H9 (cell line): ENCODE data around the gene DCHS2. TPM values are rescaled to one million over a fixed set of nuclear protein-coding genes. Genes with fewer than 3 reads are reported as not detected.

ENCODE experiments used
- DNase-seq: peaks from one replicate; pipeline ENCODE4 v3.0.0-alpha.2; 2017
- H2AFZ ChIP-seq: one replicate; pipeline ENCODE4 v1.6.1; 2013; ENCODE audit warnings: mild to moderate bottlenecking, low read length, control low read depth, moderate library complexity
- H2AK5ac ChIP-seq: 2 replicates; pipeline ENCODE4 v1.6.1; 2013; ENCODE audit warnings: low read length, control low read depth, mixed read lengths; ENCODE audit not compliant: insufficient read length
- H2BK120ac ChIP-seq: one replicate; pipeline ENCODE4 v1.6.1; 2013; ENCODE audit warnings: low read depth, mild to moderate bottlenecking, low read length, control low read depth, inconsistent platforms; ENCODE audit not compliant: poor library complexity, severe bottlenecking
- H2BK12ac ChIP-seq: 2 replicates; pipeline ENCODE4 v1.6.1; 2013; ENCODE audit warnings: low read length, control low read depth, mixed read lengths, low read depth; ENCODE audit not compliant: insufficient read length
- H2BK15ac ChIP-seq: 2 replicates; pipeline ENCODE4 v1.6.1; 2013; ENCODE audit warnings: low read depth, low read length, control low read depth
- H2BK20ac ChIP-seq: one replicate; pipeline ENCODE4 v1.6.1; 2013; ENCODE audit warnings: low read depth, mild to moderate bottlenecking, low read length, control low read depth, inconsistent platforms; ENCODE audit not compliant: poor library complexity, severe bottlenecking
- H2BK5ac ChIP-seq: 2 replicates; pipeline ENCODE4 v1.6.1; 2013; ENCODE audit warnings: low read length, control low read depth, mixed read lengths; ENCODE audit not compliant: insufficient read length
- H3K14ac ChIP-seq: 2 replicates; pipeline ENCODE4 v1.6.1; 2013; ENCODE audit warnings: low read length, control low read depth; ENCODE audit not compliant: insufficient read depth
- H3K18ac ChIP-seq: 2 replicates; pipeline ENCODE4 v1.6.1; 2013; ENCODE audit warnings: low read depth, mild to moderate bottlenecking, mixed read lengths, low read length, control low read depth; ENCODE audit not compliant: insufficient read length
- H3K23ac ChIP-seq: 2 replicates; pipeline ENCODE4 v1.6.1; 2013; ENCODE audit warnings: low read length, control low read depth, mixed read lengths, low read depth; ENCODE audit not compliant: insufficient read length
- H3K23me2 ChIP-seq: 2 replicates; pipeline ENCODE4 v1.6.1; 2013; ENCODE audit warnings: low read depth, mild to moderate bottlenecking, mixed read lengths, low read length, control low read depth; ENCODE audit not compliant: insufficient read length, poor library complexity, severe bottlenecking
- H3K27ac ChIP-seq: 2 replicates; pipeline ENCODE4 v1.5.1; 2013; ENCODE audit warnings: low read length, control low read depth, mixed read lengths, low read depth; ENCODE audit not compliant: insufficient read length
- H3K27me3 ChIP-seq: 2 replicates; pipeline ENCODE4 v1.6.1; 2013; ENCODE audit warnings: low read length, control low read depth, inconsistent platforms; ENCODE audit not compliant: insufficient read depth
- H3K4ac ChIP-seq: 2 replicates; pipeline ENCODE4 v1.6.1; 2013; ENCODE audit warnings: low read depth, mild to moderate bottlenecking, control low read depth, inconsistent platforms, low read length, moderate library complexity
- H3K4me1 ChIP-seq: 2 replicates; pipeline ENCODE4 v1.6.1; 2013; ENCODE audit warnings: low read length, control low read depth, inconsistent platforms; ENCODE audit not compliant: insufficient read depth
- H3K4me2 ChIP-seq: 2 replicates; pipeline ENCODE4 v1.6.1; 2013; ENCODE audit warnings: low read length, control low read depth, mixed read lengths; ENCODE audit not compliant: insufficient read length, insufficient read depth
- H3K56ac ChIP-seq: 2 replicates; pipeline ENCODE4 v1.6.1; 2013; ENCODE audit warnings: low read depth, mild to moderate bottlenecking, mixed read lengths, low read length, control low read depth; ENCODE audit not compliant: insufficient read length
- H3K79me1 ChIP-seq: 2 replicates; pipeline ENCODE4 v1.6.1; 2013; ENCODE audit warnings: low read depth, mild to moderate bottlenecking, moderate library complexity, low read length, control low read depth, inconsistent platforms; ENCODE audit not compliant: insufficient read depth, poor library complexity, severe bottlenecking
- H3K79me2 ChIP-seq: 2 replicates; pipeline ENCODE4 v1.6.1; 2013; ENCODE audit warnings: low read length, control low read depth, inconsistent platforms; ENCODE audit not compliant: insufficient read depth
- H3K9ac ChIP-seq: 2 replicates; pipeline ENCODE4 v1.6.1; 2013; ENCODE audit warnings: low read length, control low read depth, mixed read lengths; ENCODE audit not compliant: insufficient read length; ENCODE audit errors: extremely low read depth
- H3K9me3 ChIP-seq: one replicate; pipeline ENCODE4 v1.6.1; 2013; ENCODE audit warnings: low read depth, low read length, inconsistent platforms; ENCODE audit not compliant: control insufficient read depth
- H3T11ph ChIP-seq: one replicate; pipeline ENCODE4 v1.6.1; 2013; ENCODE audit warnings: mild to moderate bottlenecking, low read length, control low read depth, inconsistent platforms
- H4K20me1 ChIP-seq: one replicate; pipeline ENCODE4 v1.6.1; 2013; ENCODE audit not compliant: control insufficient read depth, insufficient read length, insufficient read depth
- H4K5ac ChIP-seq: 2 replicates; pipeline ENCODE4 v1.6.1; 2013; ENCODE audit warnings: low read depth, mild to moderate bottlenecking, mixed read lengths, low read length, control low read depth; ENCODE audit not compliant: insufficient read length
- H4K8ac ChIP-seq: replicated peaks from 2 replicates; pipeline ENCODE4 v1.6.1; 2013; ENCODE audit warnings: low read length, control low read depth, mixed read lengths, low read depth; ENCODE audit not compliant: insufficient read length
- H4K91ac ChIP-seq: 2 replicates; pipeline ENCODE4 v1.6.1; 2013; ENCODE audit warnings: low read depth, mild to moderate bottlenecking, moderate library complexity, mixed read lengths, low read length, control low read depth; ENCODE audit not compliant: insufficient read length
- H3K27ac Mint-ChIP-seq, 3 experiments: 2 replicates in 2 of 3; 3 replicates in 1 of 3; pipeline ENCODE4 v1.8.0; 2020 to 2021; ENCODE audit warnings: mixed read lengths in 3 of 3, mild to moderate bottlenecking in 1 of 3, moderate library complexity in 1 of 3
- H3K27me3 Mint-ChIP-seq: 2 replicates; pipeline ENCODE4 v1.8.0; 2021; ENCODE audit warnings: low read depth, mild to moderate bottlenecking, moderate library complexity, mixed read lengths
- H3K36me3 Mint-ChIP-seq, 3 experiments: 2 replicates in 2 of 3; 3 replicates in 1 of 3; pipeline ENCODE4 v1.8.0; 2020 to 2021; ENCODE audit warnings: low read depth in 3 of 3, mixed read lengths in 3 of 3; ENCODE audit not compliant: insufficient read depth in 1 of 3
- H3K4me1 Mint-ChIP-seq, 2 experiments: 2 replicates each; pipeline ENCODE4 v1.8.0; 2020; ENCODE audit warnings: mixed read lengths in 2 of 2
- H3K4me3 Mint-ChIP-seq, 2 experiments: 2 replicates in 1 of 2; 3 replicates in 1 of 2; pipeline ENCODE4 v1.8.0; 2020 to 2021; ENCODE audit warnings: mild to moderate bottlenecking in 2 of 2, mixed read lengths in 2 of 2, moderate library complexity in 1 of 2
- H3K9me3 Mint-ChIP-seq, 2 experiments: 2 replicates in 1 of 2; 3 replicates in 1 of 2; pipeline ENCODE4 v1.8.0; 2020; ENCODE audit warnings: mild to moderate bottlenecking in 2 of 2, mixed read lengths in 2 of 2, moderate library complexity in 1 of 2
- WGBS: extraction: QIAGEN DNeasy Blood & Tissue Kit; methylation state at CpG from one replicate; pipeline ENCODE4 v1.1.7; 2013; ENCODE audit warnings: missing lambda C conversion rate, low lambda C conversion rate, mixed read lengths; ENCODE audit not compliant: insufficient read length; ENCODE audit errors: extremely low coverage; 5-methylcytosine and 5-hydroxymethylcytosine counted together
- total RNA-seq: library from RNA; stranded (reverse); gene quantifications from 2 replicates; pipeline ENCODE4 v1.2.1, GENCODE V29; 2021
- TF ChIP-seq, protein P1 (sequence below): fragments of 200-600 bp; sonication (generic); conservative IDR thresholded peaks from 3 replicates; pipeline ENCODE4 v1.8.0; 2021; ENCODE audit warnings: antibody characterized with exemption, mild to moderate bottlenecking

DCHS2 gene
- total RNA-seq, 1 experiment from 2014 or later = 0.57 TPM

DNA sequence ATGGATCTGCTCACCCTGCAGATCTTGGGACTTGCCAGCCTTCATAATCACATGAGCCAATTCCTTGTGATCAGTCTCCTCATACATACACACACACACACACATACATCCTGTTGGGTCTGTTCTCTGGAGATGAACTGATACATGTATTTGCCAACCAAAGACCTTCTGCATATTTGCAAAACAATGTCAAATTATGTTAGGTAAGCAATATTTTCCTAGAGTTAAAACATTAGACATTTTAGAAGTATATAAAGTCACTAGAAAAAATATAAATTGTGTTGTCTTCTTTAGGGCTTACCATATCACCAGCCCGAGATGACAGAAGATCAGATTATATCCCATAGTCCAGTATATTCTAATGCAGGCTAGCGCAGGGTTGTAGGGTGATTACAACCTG, 156.0 kb downstream of the DCHS2 start:
- no peaks in the 10 kb centered on the region for H3K9me3 ChIP-seq
- no peak overlapping the region for H2AK5ac ChIP-seq
- TF ChIP-seq, protein P1, sequence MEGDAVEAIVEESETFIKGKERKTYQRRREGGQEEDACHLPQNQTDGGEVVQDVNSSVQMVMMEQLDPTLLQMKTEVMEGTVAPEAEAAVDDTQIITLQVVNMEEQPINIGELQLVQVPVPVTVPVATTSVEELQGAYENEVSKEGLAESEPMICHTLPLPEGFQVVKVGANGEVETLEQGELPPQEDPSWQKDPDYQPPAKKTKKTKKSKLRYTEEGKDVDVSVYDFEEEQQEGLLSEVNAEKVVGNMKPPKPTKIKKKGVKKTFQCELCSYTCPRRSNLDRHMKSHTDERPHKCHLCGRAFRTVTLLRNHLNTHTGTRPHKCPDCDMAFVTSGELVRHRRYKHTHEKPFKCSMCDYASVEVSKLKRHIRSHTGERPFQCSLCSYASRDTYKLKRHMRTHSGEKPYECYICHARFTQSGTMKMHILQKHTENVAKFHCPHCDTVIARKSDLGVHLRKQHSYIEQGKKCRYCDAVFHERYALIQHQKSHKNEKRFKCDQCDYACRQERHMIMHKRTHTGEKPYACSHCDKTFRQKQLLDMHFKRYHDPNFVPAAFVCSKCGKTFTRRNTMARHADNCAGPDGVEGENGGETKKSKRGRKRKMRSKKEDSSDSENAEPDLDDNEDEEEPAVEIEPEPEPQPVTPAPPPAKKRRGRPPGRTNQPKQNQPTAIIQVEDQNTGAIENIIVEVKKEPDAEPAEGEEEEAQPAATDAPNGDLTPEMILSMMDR = no peak
- H3K4ac ChIP-seq = no peak overlapping the region
- H3K27me3 ChIP-seq = no peaks in the 10 kb centered on the region
- no peak overlapping the region for H3K27ac ChIP-seq
- H4K8ac ChIP-seq = no peak overlapping the region
- H3K4me1 ChIP-seq = no peaks in the 10 kb centered on the region; the same call in 1 of the 2 replicates
- H2AFZ ChIP-seq = no peak overlapping the region
- peaks cover 8% of the 10 kb centered on the region for H3K23me2 ChIP-seq
- no peak overlapping the region for H4K5ac ChIP-seq
- no peak overlapping the region for H3K14ac ChIP-seq
- H2BK5ac ChIP-seq = no peak overlapping the region
- no peak overlapping the region for H3T11ph ChIP-seq
- H2BK120ac ChIP-seq = no peak overlapping the region
- Mint-ChIP-seq H3K36me3 (no peaks in the 10 kb centered on the region; a peak in 1 of 7 replicates), H3K27me3 (no peaks in the 10 kb centered on the region; the same call in 1 of the 2 replicates), H3K4me1 (no peaks in the 10 kb centered on the region), H3K9me3 (no peaks in the 10 kb centered on the region), H3K4me3 (no peak overlapping the region), H3K27ac (peak overlapping the region in 1 of 3 experiments; percentile 96; a peak in 1 of 7 replicates)
- H3K79me2 ChIP-seq = no peaks in the 10 kb centered on the region
- H3K56ac ChIP-seq = no peak overlapping the region
- WGBS = no CpG with 5 or more reads among the region's 2 CpGs
- H3K9ac ChIP-seq = no peak overlapping the region
- no peak overlapping the region for H4K91ac ChIP-seq
- H2BK12ac ChIP-seq = no peak overlapping the region
- no peaks in the 10 kb centered on the region for H3K79me1 ChIP-seq
- H3K4me2 ChIP-seq = no peak overlapping the region
- H4K20me1 ChIP-seq = no peaks in the 10 kb centered on the region
- H2BK15ac ChIP-seq = no peak overlapping the region
- H3K23ac ChIP-seq = no peak overlapping the region
- H3K18ac ChIP-seq = no peak overlapping the region
- no peak overlapping the region for H2BK20ac ChIP-seq
- no peak for DNase-seq
